GM21515 (cell line): ENCODE data around the gene TAB3.

ENCODE experiments used
- ATAC-seq: cut with Tn5 transposase; IDR thresholded peaks from one replicate; pipeline ENCODE4 v1.9.1; 2021; ENCODE audit not compliant: unreplicated experiment

Gene TAB3

GRCh38 chrX:30779453-30780030, 109.5 kb downstream of the TAB3 start:
- ATAC-seq = no peak

- no peak for ATAC-seq
Measured at GRCh38 chrX:30777575-30777974, 111.5 kb downstream of the TAB3 start.
